ENCODE measurements around the gene SLC16A2. TPM values are rescaled to one million over a fixed set of nuclear protein-coding genes. Genes with fewer than 3 reads are reported as not detected.

The SLC16A2 gene

GRCh38 chrX:74557378-74557777 is 136.1 kb downstream of the SLC16A2 start:
- Histone ChIP-seq H3K18ac (ENCODE audit: low read length) (no peak overlapping the region), H3K27me3 (ENCODE audit: control insufficient read depth in 3 of 3, insufficient read depth in 3 of 3, low read depth in 1 of 3, low read length in 3 of 3) (no peaks in the 10 kb centered on the region), H3K4ac (ENCODE audit: low read length) (no peak overlapping the region), H2BK5ac (ENCODE audit: low read length) (no peak overlapping the region), H3K14ac (ENCODE audit: low read length) (no peak overlapping the region), H2BK120ac (ENCODE audit: low read depth, low read length) (no peak overlapping the region), H4K91ac (ENCODE audit: low read depth, low read length, poor library complexity) (no peak overlapping the region), H2BK12ac (ENCODE audit: low read length) (no peak overlapping the region), H3K79me1 (ENCODE audit: low read depth, low read length) (no peaks in the 10 kb centered on the region), H2AK5ac (ENCODE audit: low read depth, low read length) (no peak overlapping the region), H3K9ac (ENCODE audit: low read depth, low read length, poor library complexity) (no peak overlapping the region), H3K4me3 (ENCODE audit: low read length in 2 of 2) (no peak overlapping the region), H3K4me2 (ENCODE audit: insufficient read depth, low read length, poor library complexity, severe bottlenecking) (no peak overlapping the region), H3K23ac (ENCODE audit: low read depth, low read length, poor library complexity) (no peak overlapping the region), H4K8ac (ENCODE audit: low read depth, low read length) (no peak overlapping the region), H3K4me1 (ENCODE audit: control insufficient read depth in 2 of 2, insufficient read depth in 1 of 2, low read depth in 1 of 2, low read length in 2 of 2) (no peaks in the 10 kb centered on the region), H2BK15ac (ENCODE audit: low read length) (no peak overlapping the region), H3K27ac (replicated peaks; ENCODE audit: low read length) (no peak overlapping the region), H3K9me3 (replicated peaks in 1 of 2; ENCODE audit: control insufficient read depth in 2 of 2, insufficient read depth in 1 of 2, low read depth in 1 of 2, low read length in 2 of 2) (no peaks in the 10 kb centered on the region), H3K36me3 (replicated peaks in 1 of 2; ENCODE audit: control insufficient read depth in 2 of 2, insufficient read depth in 2 of 2, low read length in 2 of 2) (no peaks in the 10 kb centered on the region), H2AFZ (ENCODE audit: low read length) (no peak overlapping the region)
- WGBS, 2 donors (ENCODE audit: extremely low coverage in 2 of 2, insufficient read length in 2 of 2, insufficient replicate concordance in 1 of 2), result no CpG with 5 or more reads among the region's 2 CpGs
- no peak for DNase-seq (ENCODE audit: low spot score)

DNA sequence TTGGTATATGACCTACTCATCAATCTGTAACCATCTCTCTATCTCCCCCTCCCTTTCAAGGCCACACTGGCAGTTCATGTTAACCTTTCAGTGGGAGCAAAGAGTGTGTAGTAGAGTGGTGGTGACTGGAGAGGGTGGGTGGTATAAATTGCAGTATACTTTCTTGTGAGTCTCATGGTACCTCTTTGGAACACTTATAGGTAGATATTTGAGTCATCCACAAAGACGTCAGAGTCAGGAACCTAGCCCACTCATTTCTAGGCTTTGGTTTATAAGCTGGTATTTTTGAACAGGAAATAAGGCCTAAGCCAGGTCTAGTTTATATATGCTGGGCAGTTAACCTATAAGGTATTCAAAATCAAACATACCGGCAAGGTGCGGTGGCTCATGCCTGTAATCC is 156.8 kb downstream of the SLC16A2 start:
- H4K91ac ChIP-seq (ENCODE audit: low read depth, low read length, poor library complexity), result no peak overlapping the region
- no CpG with 5 or more reads among the region's 3 CpGs for WGBS, 2 donors (ENCODE audit: extremely low coverage in 2 of 2, insufficient read length in 2 of 2, insufficient replicate concordance in 1 of 2)
- no peak overlapping the region for H2AK5ac ChIP-seq (ENCODE audit: low read depth, low read length)
- H3K79me1 ChIP-seq (ENCODE audit: low read depth, low read length), result no peaks in the 10 kb centered on the region
- DNase-seq (ENCODE audit: low spot score), result no peak
- no peak overlapping the region for H3K27ac ChIP-seq (replicated peaks; ENCODE audit: low read length)
- no peak overlapping the region for H2BK5ac ChIP-seq (ENCODE audit: low read length)
- no peaks in the 10 kb centered on the region for H3K9me3 ChIP-seq (replicated peaks in 1 of 2; ENCODE audit: control insufficient read depth in 2 of 2, insufficient read depth in 1 of 2, low read depth in 1 of 2, low read length in 2 of 2)
- no peak overlapping the region for H2AFZ ChIP-seq (ENCODE audit: low read length)
- H3K18ac ChIP-seq (ENCODE audit: low read length), result no peak overlapping the region
- no peak overlapping the region for H3K4me2 ChIP-seq (ENCODE audit: insufficient read depth, low read length, poor library complexity, severe bottlenecking)
- peaks cover 0 to 5% of the 10 kb centered on the region in 2 donors for H3K36me3 ChIP-seq (replicated peaks in 1 of 2; ENCODE audit: control insufficient read depth in 2 of 2, insufficient read depth in 2 of 2, low read length in 2 of 2)
- no peak overlapping the region for H3K23ac ChIP-seq (ENCODE audit: low read depth, low read length, poor library complexity)
- no peak overlapping the region for H3K9ac ChIP-seq (ENCODE audit: low read depth, low read length, poor library complexity)
- H3K4ac ChIP-seq (ENCODE audit: low read length), result no peak overlapping the region
- H3K4me3 ChIP-seq (ENCODE audit: low read length in 2 of 2), result no peak overlapping the region
- H3K14ac ChIP-seq (ENCODE audit: low read length), result no peak overlapping the region
- H3K27me3 ChIP-seq (ENCODE audit: control insufficient read depth in 3 of 3, insufficient read depth in 3 of 3, low read depth in 1 of 3, low read length in 3 of 3), result no peaks in the 10 kb centered on the region
- no peak overlapping the region for H2BK12ac ChIP-seq (ENCODE audit: low read length)
- H2BK120ac ChIP-seq (ENCODE audit: low read depth, low read length), result no peak overlapping the region
- H4K8ac ChIP-seq (ENCODE audit: low read depth, low read length), result no peak overlapping the region
- H2BK15ac ChIP-seq (ENCODE audit: low read length), result no peak overlapping the region
- H3K4me1 ChIP-seq (ENCODE audit: control insufficient read depth in 2 of 2, insufficient read depth in 1 of 2, low read depth in 1 of 2, low read length in 2 of 2), result no peaks in the 10 kb centered on the region

- WGBS, 2 donors (ENCODE audit: extremely low coverage in 2 of 2, insufficient read length in 2 of 2, insufficient replicate concordance in 1 of 2), result no CpG with 5 or more reads among the region's 3 CpGs
- Histone ChIP-seq H3K4me1 (ENCODE audit: control insufficient read depth in 2 of 2, insufficient read depth in 1 of 2, low read depth in 1 of 2, low read length in 2 of 2) (no peaks in the 10 kb centered on the region), H2BK5ac (ENCODE audit: low read length) (no peak overlapping the region), H3K4me3 (ENCODE audit: low read length in 2 of 2) (no peak overlapping the region), H3K36me3 (replicated peaks in 1 of 2; ENCODE audit: control insufficient read depth in 2 of 2, insufficient read depth in 2 of 2, low read length in 2 of 2) (peaks cover 0 to 10% of the 10 kb centered on the region in 2 donors), H3K23ac (ENCODE audit: low read depth, low read length, poor library complexity) (no peak overlapping the region), H2AK5ac (ENCODE audit: low read depth, low read length) (no peak overlapping the region), H3K27me3 (ENCODE audit: control insufficient read depth in 3 of 3, insufficient read depth in 3 of 3, low read depth in 1 of 3, low read length in 3 of 3) (no peaks in the 10 kb centered on the region), H4K8ac (ENCODE audit: low read depth, low read length) (no peak overlapping the region), H3K79me1 (ENCODE audit: low read depth, low read length) (no peaks in the 10 kb centered on the region), H3K14ac (ENCODE audit: low read length) (no peak overlapping the region), H3K4me2 (ENCODE audit: insufficient read depth, low read length, poor library complexity, severe bottlenecking) (no peak overlapping the region), H3K9ac (ENCODE audit: low read depth, low read length, poor library complexity) (no peak overlapping the region), H3K18ac (ENCODE audit: low read length) (no peak overlapping the region), H3K27ac (replicated peaks; ENCODE audit: low read length) (no peak overlapping the region), H2BK120ac (ENCODE audit: low read depth, low read length) (no peak overlapping the region), H4K91ac (ENCODE audit: low read depth, low read length, poor library complexity) (no peak overlapping the region), H3K9me3 (replicated peaks in 1 of 2; ENCODE audit: control insufficient read depth in 2 of 2, insufficient read depth in 1 of 2, low read depth in 1 of 2, low read length in 2 of 2) (no peaks in the 10 kb centered on the region), H2AFZ (ENCODE audit: low read length) (no peak overlapping the region), H2BK12ac (ENCODE audit: low read length) (no peak overlapping the region), H2BK15ac (ENCODE audit: low read length) (no peak overlapping the region), H3K4ac (ENCODE audit: low read length) (no peak overlapping the region)
- DNase-seq (ENCODE audit: low spot score), result no peak
Measured at GRCh38 chrX:74579597-74580198, 158.4 kb downstream of the SLC16A2 start.

Small RNAs within 50 kb of the gene (small RNA-seq; reads per million reads assigned to genes)
- not detected for gene RN7SL790P (ENCODE audit: insufficient read depth)

All from neuronal stem cell (in vitro differentiated cells).